Breast epithelium (tissue), 4 donors: ENCODE results near the gene PTTG1IP. TPM values are rescaled to one million over a fixed set of nuclear protein-coding genes. Genes with fewer than 3 reads are reported as not detected.

Source experiments
- DNase-seq, 2 donors: peaks; one replicate each; pipeline ENCODE4 v3.0.0-alpha.2; 2019; ENCODE audit warnings: low spot score in 2 of 2
- H3K27ac ChIP-seq, 2 donors: fragments of 200-600 bp; sonication (generic) in 1 of 2; one replicate each; pipeline ENCODE4 v1.5.1; 2016 to 2019; ENCODE audit warnings: mild to moderate bottlenecking in 1 of 2
- H3K27me3 ChIP-seq, 2 donors: fragments of 200-600 bp; sonication (generic) in 1 of 2; one replicate each; pipeline versions ENCODE4 v1.5.1 to v1.6.0; 2017 to 2019; ENCODE audit warnings: control low read depth in 1 of 2, mild to moderate bottlenecking in 1 of 2
- H3K36me3 ChIP-seq: fragments of 200-600 bp; one replicate; pipeline ENCODE4 v1.5.1; 2019
- H3K4me1 ChIP-seq, 2 donors: fragments of 200-600 bp; sonication (generic); one replicate each; pipeline ENCODE4 v1.5.1; 2016 to 2019; ENCODE audit warnings: control low read depth in 1 of 2
- H3K4me3 ChIP-seq, 3 donors: fragments of 200-600 bp; sonication (generic); 1 replicate in 2 of 3; 2 replicates in 1 of 3; pipeline ENCODE4 v1.5.1; 2016 to 2019; ENCODE audit warnings: mild to moderate bottlenecking in 3 of 3, moderate library complexity in 2 of 3
- H3K9me3 ChIP-seq, 2 donors: fragments of 200-600 bp; sonication (generic) in 1 of 2; one replicate each; pipeline ENCODE4 v1.5.1; 2016 to 2019; ENCODE audit warnings: control low read depth in 1 of 2
- POLR2A ChIP-seq: fragments of 450-650 bp; IDR thresholded peaks from one replicate; pipeline ENCODE4 v1.6.1; 2016; ENCODE audit warnings: antibody characterized with exemption, mild to moderate bottlenecking, moderate library complexity
- POLR2AphosphoS5 ChIP-seq, 3 donors: sonication (generic); formaldehyde crosslinking; IDR thresholded peaks; one replicate each; pipeline ENCODE4 v1.6.1; 2017; ENCODE audit warnings: antibody characterized with exemption in 3 of 3
- intact Hi-C: fragments of 100-400 bp; cut with DNase I; formaldehyde crosslinking; loops from one replicate; pipeline ENCODE4 v1.15.1; 2023; ENCODE audit warnings: low total_unique reads
- total RNA-seq, 3 donors: library from RNA; depleted of rRNA; stranded (reverse); fragments of >200 nt; gene quantifications; one replicate each; pipeline ENCODE4 v1.1.0, GENCODE V29; 2016
- TF ChIP-seq, protein P1 (sequence below), 3 donors: fragments of 450-650 bp; IDR thresholded peaks; one replicate each; pipeline ENCODE4 v1.5.1; 2016 to 2017; ENCODE audit warnings: antibody characterized with exemption in 3 of 3, mild to moderate bottlenecking in 3 of 3, moderate library complexity in 3 of 3

The PTTG1IP gene
- total RNA-seq, 3 donors from 2014 or later: 187 to 351 (median 272) TPM

DNA sequence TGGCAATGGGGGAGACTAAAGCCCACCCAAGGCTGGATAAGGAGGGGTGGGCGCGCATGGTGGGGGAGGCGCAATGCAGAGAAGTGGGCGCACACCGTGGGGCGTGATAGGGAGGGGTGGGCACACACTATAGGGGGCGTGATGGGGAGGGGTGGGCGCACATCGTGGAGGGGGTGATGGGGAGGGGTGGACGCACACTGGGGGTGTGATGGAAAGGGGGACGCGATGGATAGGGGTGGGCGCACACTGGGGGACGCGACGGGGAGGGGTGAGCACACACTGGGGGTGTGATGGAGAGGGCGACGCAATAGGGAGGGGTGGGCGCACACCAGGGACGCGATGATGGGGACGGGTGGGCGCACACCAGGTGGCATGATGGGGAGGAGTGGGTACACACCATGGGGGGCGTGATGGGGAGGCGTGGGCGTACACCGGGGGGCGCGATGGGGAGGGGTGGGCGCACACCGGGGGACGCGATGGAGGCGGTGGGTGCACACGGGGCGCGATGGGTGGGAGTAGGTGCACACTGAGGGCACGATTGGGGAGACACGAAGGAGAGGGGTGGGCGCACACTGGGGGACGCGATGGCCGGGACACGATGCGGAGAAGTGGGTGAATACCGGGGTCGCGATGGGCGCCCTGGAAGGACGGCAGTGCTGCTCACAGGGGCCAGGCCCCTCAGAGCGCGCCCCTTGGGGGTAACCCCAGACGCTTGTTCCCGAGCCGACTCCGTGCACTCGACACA is 56.6 kb downstream of the PTTG1IP start:
- intact Hi-C loops: no loop called here
- peaks cover 8 to 10% of the 10 kb centered on the region in 2 donors for H3K4me1 ChIP-seq
- peaks cover 5 to 26% of the 10 kb centered on the region in 2 donors for H3K9me3 ChIP-seq
- H3K4me3 ChIP-seq: peak overlapping the region; percentile 77 to 97 (median 82)
- DNase-seq: no peak
- H3K36me3 ChIP-seq: no peaks in the 10 kb centered on the region
- TF ChIP-seq, protein P1, sequence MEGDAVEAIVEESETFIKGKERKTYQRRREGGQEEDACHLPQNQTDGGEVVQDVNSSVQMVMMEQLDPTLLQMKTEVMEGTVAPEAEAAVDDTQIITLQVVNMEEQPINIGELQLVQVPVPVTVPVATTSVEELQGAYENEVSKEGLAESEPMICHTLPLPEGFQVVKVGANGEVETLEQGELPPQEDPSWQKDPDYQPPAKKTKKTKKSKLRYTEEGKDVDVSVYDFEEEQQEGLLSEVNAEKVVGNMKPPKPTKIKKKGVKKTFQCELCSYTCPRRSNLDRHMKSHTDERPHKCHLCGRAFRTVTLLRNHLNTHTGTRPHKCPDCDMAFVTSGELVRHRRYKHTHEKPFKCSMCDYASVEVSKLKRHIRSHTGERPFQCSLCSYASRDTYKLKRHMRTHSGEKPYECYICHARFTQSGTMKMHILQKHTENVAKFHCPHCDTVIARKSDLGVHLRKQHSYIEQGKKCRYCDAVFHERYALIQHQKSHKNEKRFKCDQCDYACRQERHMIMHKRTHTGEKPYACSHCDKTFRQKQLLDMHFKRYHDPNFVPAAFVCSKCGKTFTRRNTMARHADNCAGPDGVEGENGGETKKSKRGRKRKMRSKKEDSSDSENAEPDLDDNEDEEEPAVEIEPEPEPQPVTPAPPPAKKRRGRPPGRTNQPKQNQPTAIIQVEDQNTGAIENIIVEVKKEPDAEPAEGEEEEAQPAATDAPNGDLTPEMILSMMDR (IDR thresholded peaks at IDR 0.05): no peak
- H3K27ac ChIP-seq: peak overlapping the region; percentile 40 to 96
- no peaks in the 10 kb centered on the region for H3K27me3 ChIP-seq

GRCh38 chr21:44815852-44816628 is 57.5 kb downstream of the PTTG1IP start:
- intact Hi-C loops: no loop called here
- TF ChIP-seq, protein P1 (IDR thresholded peaks at IDR 0.05): no peak
- TF ChIP-seq POLR2AphosphoS5 (IDR thresholded peaks at IDR 0.05) (no peak), POLR2A (no peak)

GRCh38 chr21:44815225-44815624 is 58.3 kb downstream of the PTTG1IP start:
- Histone ChIP-seq H3K9me3 (peaks cover 0 to 9% of the 10 kb centered on the region in 2 donors), H3K27me3 (no peaks in the 10 kb centered on the region), H3K27ac (peak overlapping the region in 1 of 2 donors; percentile 52), H3K36me3 (no peaks in the 10 kb centered on the region), H3K4me1 (peaks cover 8 to 10% of the 10 kb centered on the region in 2 donors), H3K4me3 (no peak overlapping the region)
- intact Hi-C loops: no loop called here
- no peak for TF ChIP-seq POLR2A
- no peak for TF ChIP-seq POLR2AphosphoS5 (IDR thresholded peaks at IDR 0.05)
- TF ChIP-seq, protein P1 (IDR thresholded peaks at IDR 0.05): no peak
- no peak for DNase-seq

More at GRCh38 chr21:44815852-44816628, 57.5 kb downstream of the PTTG1IP start:
- H3K4me1 ChIP-seq: peaks cover 8 to 10% of the 10 kb centered on the region in 2 donors
- H3K27me3 ChIP-seq: no peaks in the 10 kb centered on the region
- DNase-seq: no peak
- H3K36me3 ChIP-seq: no peaks in the 10 kb centered on the region
- H3K4me3 ChIP-seq: peak overlapping the region in 1 of 3 donors; percentile 97
- peaks cover 5 to 17% of the 10 kb centered on the region in 2 donors for H3K9me3 ChIP-seq
- H3K27ac ChIP-seq: peak overlapping the region in 1 of 2 donors; percentile 52

- no peak for DNase-seq
- Histone ChIP-seq H3K4me3 (no peak overlapping the region), H3K27ac (peak overlapping the region in 1 of 2 donors; percentile 52), H3K9me3 (peaks cover 0 to 2% of the 10 kb centered on the region in 2 donors), H3K27me3 (no peaks in the 10 kb centered on the region), H3K4me1 (peaks cover 8 to 10% of the 10 kb centered on the region in 2 donors), H3K36me3 (no peaks in the 10 kb centered on the region)
- no peak for TF ChIP-seq POLR2AphosphoS5 (IDR thresholded peaks at IDR 0.05)
- TF ChIP-seq, protein P1 (IDR thresholded peaks at IDR 0.05): no peak
- no peak for TF ChIP-seq POLR2A
- intact Hi-C loops: no loop called here
These were observed 58.9 kb downstream of the PTTG1IP start for GRCh38 chr21:44814498-44815023.
